PC-9 (cell line): ENCODE results near the gene ADCK2.

ENCODE experiments used
- CTCF ChIP-seq: fragments of 200-600 bp; sonication (generic); conservative IDR thresholded peaks from 2 replicates; pipeline ENCODE4 v1.6.1; 2017; ENCODE audit warnings: mixed run types, antibody characterized with exemption, mild to moderate bottlenecking, moderate library complexity
- EZH2 ChIP-seq: fragments of 200-600 bp; sonication (generic); IDR thresholded peaks from 2 replicates; pipeline ENCODE4 v1.8.0; 2017; ENCODE audit warnings: antibody characterized with exemption, low read depth

GRCh38 chr7:140734729-140735128, 62.0 kb downstream of the ADCK2 start:
- no peak for TF ChIP-seq CTCF
- no peak for TF ChIP-seq EZH2
